ENCODE measurements around the gene FAM20A. TPM values are rescaled to one million over a fixed set of nuclear protein-coding genes. Genes with fewer than 3 reads are reported as not detected.

Gene FAM20A
- total RNA-seq, 1 donor: 63.3 TPM

DNA sequence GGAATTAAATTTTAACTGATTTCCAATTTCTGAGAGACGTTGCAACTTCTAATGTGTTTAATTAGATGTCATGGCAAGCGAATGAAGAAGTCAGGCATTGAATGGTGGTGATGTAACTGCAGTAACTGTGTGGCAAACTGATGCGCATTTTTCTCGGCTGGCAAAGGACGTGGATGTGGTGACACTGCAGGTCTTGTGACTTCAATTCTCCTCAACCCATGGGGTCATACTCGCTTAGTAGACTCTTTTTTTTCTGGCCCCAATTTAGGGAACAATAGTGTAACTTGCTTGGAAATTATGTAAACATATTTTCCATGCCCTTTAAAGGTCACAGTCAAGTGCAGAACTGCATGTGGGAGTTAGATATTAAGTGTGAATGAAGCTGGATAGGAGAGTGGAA is 1.9 kb upstream of the FAM20A start:
- no peak for DNase-seq (ENCODE audit: insufficient read length, low spot score, missing footprints)

DNA sequence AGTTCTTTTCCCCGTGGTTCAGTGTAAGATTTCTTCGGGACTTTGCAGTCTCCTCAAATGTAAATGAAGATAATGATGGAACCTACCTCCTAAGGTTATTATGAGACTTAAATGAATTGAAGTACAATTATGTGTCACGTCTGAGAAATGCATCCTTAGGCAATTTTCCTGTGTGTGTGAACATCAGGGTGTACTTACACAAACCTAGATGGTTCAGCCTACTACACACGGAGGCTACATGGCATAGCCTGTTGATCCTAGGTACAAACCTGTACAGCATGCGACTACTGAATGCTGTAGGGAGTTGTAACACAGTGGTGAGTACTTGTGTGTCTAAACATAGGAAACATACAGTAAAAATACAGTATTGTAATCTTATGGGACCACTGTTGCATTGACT is 1.1 kb upstream of the FAM20A start:
- Histone ChIP-seq H3K27me3 (ENCODE audit: insufficient read depth, low read length) (no peaks in the 10 kb centered on the region), H3K4me1 (ENCODE audit: insufficient read depth, low read length) (peaks cover 22% of the 10 kb centered on the region), H3K27ac (ENCODE audit: low read depth, low read length) (no peak overlapping the region), H3K9me3 (ENCODE audit: low read depth, low read length) (no peaks in the 10 kb centered on the region), H2AFZ (ENCODE audit: low read length) (no peak overlapping the region), H4K20me1 (ENCODE audit: insufficient read depth, low read length) (no peaks in the 10 kb centered on the region), H3K4me2 (ENCODE audit: insufficient read depth, low read length) (peak overlapping the region; percentile 77), H3K4me3 (ENCODE audit: insufficient read depth, low read length) (no peak overlapping the region), H3K36me3 (ENCODE audit: insufficient read depth, low read length) (no peaks in the 10 kb centered on the region), H3K79me2 (ENCODE audit: insufficient read depth, low read length) (peaks cover 5% of the 10 kb centered on the region)
- no peak for DNase-seq (ENCODE audit: insufficient read length, low spot score, missing footprints)
- TF ChIP-seq, protein P1, sequence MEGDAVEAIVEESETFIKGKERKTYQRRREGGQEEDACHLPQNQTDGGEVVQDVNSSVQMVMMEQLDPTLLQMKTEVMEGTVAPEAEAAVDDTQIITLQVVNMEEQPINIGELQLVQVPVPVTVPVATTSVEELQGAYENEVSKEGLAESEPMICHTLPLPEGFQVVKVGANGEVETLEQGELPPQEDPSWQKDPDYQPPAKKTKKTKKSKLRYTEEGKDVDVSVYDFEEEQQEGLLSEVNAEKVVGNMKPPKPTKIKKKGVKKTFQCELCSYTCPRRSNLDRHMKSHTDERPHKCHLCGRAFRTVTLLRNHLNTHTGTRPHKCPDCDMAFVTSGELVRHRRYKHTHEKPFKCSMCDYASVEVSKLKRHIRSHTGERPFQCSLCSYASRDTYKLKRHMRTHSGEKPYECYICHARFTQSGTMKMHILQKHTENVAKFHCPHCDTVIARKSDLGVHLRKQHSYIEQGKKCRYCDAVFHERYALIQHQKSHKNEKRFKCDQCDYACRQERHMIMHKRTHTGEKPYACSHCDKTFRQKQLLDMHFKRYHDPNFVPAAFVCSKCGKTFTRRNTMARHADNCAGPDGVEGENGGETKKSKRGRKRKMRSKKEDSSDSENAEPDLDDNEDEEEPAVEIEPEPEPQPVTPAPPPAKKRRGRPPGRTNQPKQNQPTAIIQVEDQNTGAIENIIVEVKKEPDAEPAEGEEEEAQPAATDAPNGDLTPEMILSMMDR (IDR thresholded peaks at IDR 0.05; ENCODE audit: extremely low read depth, low read depth, low read length): no peak

More for the DNA sequence above, 1.9 kb upstream of the FAM20A start:
- TF ChIP-seq, protein P1 (IDR thresholded peaks at IDR 0.05; ENCODE audit: extremely low read depth, low read depth, low read length): no peak
- Histone ChIP-seq H2AFZ (ENCODE audit: low read length) (no peak overlapping the region), H3K4me3 (ENCODE audit: insufficient read depth, low read length) (no peak overlapping the region), H3K27me3 (ENCODE audit: insufficient read depth, low read length) (no peaks in the 10 kb centered on the region), H3K79me2 (ENCODE audit: insufficient read depth, low read length) (peaks cover 5% of the 10 kb centered on the region), H3K4me2 (ENCODE audit: insufficient read depth, low read length) (no peak overlapping the region), H3K4me1 (ENCODE audit: insufficient read depth, low read length) (peaks cover 18% of the 10 kb centered on the region), H3K9me3 (ENCODE audit: low read depth, low read length) (no peaks in the 10 kb centered on the region), H4K20me1 (ENCODE audit: insufficient read depth, low read length) (no peaks in the 10 kb centered on the region), H3K27ac (ENCODE audit: low read depth, low read length) (no peak overlapping the region), H3K36me3 (ENCODE audit: insufficient read depth, low read length) (no peaks in the 10 kb centered on the region)

DNA sequence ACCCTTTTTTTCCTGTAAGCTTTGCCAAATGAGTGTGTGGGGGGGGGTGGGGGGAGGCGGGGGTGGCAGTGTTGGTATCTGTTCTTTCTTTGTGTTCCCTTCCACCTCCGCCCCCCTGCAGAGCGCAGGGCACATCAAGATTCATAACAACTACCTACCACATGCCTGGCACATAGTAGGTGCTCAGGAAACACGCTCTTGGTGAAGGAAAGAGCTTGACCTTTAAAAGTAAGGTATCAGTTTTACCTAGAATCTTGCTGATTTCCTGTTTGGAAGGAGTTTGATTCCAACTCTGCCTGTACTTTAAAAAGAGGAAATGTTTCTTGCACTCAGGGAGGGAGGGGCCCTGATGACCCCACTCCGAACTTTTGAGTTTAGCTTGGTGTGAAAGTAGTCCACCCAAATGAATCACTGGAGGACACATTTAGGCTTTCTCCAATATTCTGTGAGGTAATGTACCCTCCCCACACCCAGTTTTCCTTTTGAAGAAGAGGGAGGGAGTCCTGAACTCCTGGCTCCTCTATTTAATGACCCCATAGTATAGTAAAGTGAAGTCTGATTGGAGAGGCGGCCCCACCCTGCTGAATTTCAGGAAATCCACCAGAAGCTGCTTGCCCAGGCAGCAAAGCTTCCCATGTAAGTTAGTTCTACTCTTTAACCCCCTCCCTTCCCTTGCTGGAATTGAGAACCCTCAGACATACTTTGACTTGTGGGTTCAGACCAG is 560 bp upstream of the FAM20A start:
- TF ChIP-seq, protein P1 (IDR thresholded peaks at IDR 0.05; ENCODE audit: extremely low read depth, low read depth, low read length): no peak
- DNase-seq (ENCODE audit: insufficient read length, low spot score, missing footprints): peak; percentile 54
- H3K4me3 ChIP-seq (ENCODE audit: insufficient read depth, low read length): peak overlapping the region; percentile 79
- no peaks in the 10 kb centered on the region for H3K9me3 ChIP-seq (ENCODE audit: low read depth, low read length)
- H4K20me1 ChIP-seq (ENCODE audit: insufficient read depth, low read length): no peaks in the 10 kb centered on the region
- H3K27me3 ChIP-seq (ENCODE audit: insufficient read depth, low read length): no peaks in the 10 kb centered on the region
- peaks cover 7% of the 10 kb centered on the region for H3K79me2 ChIP-seq (ENCODE audit: insufficient read depth, low read length)
- peak overlapping the region; percentile 77 for H3K4me2 ChIP-seq (ENCODE audit: insufficient read depth, low read length)
- peaks cover 24% of the 10 kb centered on the region for H3K4me1 ChIP-seq (ENCODE audit: insufficient read depth, low read length)
- H3K27ac ChIP-seq (ENCODE audit: low read depth, low read length): no peak overlapping the region
- no peak overlapping the region for H2AFZ ChIP-seq (ENCODE audit: low read length)
- peaks cover 2% of the 10 kb centered on the region for H3K36me3 ChIP-seq (ENCODE audit: insufficient read depth, low read length)

DNA sequence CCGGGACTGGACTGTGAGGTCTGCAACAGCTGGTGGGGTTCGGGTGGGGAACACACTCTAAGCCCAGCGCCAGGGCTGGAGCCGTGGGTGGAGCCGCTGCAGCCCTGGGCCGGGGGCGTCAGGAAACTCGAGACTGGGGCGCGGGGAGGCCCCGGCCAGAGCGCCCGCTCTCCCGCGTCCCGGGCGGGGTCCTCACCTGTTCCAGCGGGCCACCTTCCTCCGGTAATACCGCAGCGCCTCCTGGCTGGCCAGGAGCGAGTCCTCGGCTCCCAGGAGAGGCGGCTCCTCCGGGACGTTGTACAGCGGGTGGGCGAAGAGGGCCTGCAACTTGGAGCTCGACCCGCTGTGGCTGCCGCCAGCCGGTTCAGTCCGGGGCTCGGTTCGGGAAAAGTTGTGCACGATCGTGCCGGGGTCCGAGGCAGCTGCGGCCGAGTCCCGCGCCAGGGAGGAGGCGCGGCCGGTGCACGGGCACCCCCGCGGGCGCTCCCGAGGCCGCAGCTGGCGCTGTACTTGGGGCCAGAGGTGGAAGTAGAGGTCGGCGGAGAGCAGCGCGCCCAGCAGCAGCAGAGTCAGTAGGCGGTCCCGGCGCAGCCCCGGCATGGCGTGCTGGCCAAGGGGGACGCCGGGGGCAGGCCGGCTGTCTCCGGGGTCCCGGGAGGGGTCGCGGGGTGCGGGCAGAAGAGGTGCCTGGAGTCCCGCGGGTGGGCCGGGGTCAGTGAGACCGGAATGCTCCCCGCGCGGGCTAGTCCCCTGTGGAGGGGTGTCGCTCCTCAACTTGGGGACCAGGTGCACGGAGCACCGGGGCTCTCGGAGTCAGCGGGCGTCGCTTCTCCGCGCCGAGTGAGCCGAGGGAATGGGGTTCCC is 868 bp downstream of the FAM20A start:
- Histone ChIP-seq H3K36me3 (ENCODE audit: insufficient read depth, low read length) (peaks cover 5% of the 10 kb centered on the region), H3K27me3 (ENCODE audit: insufficient read depth, low read length) (no peaks in the 10 kb centered on the region), H3K27ac (ENCODE audit: low read depth, low read length) (peak overlapping the region; percentile 71), H3K4me2 (ENCODE audit: insufficient read depth, low read length) (peak overlapping the region; percentile 86), H3K9me3 (ENCODE audit: low read depth, low read length) (no peaks in the 10 kb centered on the region), H3K4me3 (ENCODE audit: insufficient read depth, low read length) (peak overlapping the region; percentile 79), H4K20me1 (ENCODE audit: insufficient read depth, low read length) (no peaks in the 10 kb centered on the region), H2AFZ (ENCODE audit: low read length) (peak overlapping the region; percentile 74), H3K79me2 (ENCODE audit: insufficient read depth, low read length) (peaks cover 10% of the 10 kb centered on the region), H3K4me1 (ENCODE audit: insufficient read depth, low read length) (peaks cover 38% of the 10 kb centered on the region)
- TF ChIP-seq, protein P1 (IDR thresholded peaks at IDR 0.05; ENCODE audit: extremely low read depth, low read depth, low read length): no peak
- peak; percentile 87 for DNase-seq (ENCODE audit: insufficient read length, low spot score, missing footprints)
